HG03575 (cell line): ENCODE results near the gene KLHL17.
"Not testable (repeated sequence)": the region's sequence is repeated elsewhere in the genome, so short reads cannot be mapped to it uniquely, and the experiment has no call there.

Source experiments
- ATAC-seq: cut with Tn5 transposase; IDR thresholded peaks from one replicate; pipeline ENCODE4 v1.9.1; 2021; ENCODE audit not compliant: unreplicated experiment, insufficient number of reproducible peaks, low FRiP score; ENCODE audit errors: extremely low read depth

KLHL17 gene

GRCh38 chr1:992362-992761 lies 32.0 kb downstream of the KLHL17 start:
- ATAC-seq, result no peak

- no peak for ATAC-seq
These were observed 33.1 kb downstream of the KLHL17 start for GRCh38 chr1:993379-993995.

GRCh38 chr1:994546-994945 lies 34.2 kb downstream of the KLHL17 start:
- not testable (repeated sequence) for ATAC-seq

GRCh38 chr1:995665-996633 lies 35.6 kb downstream of the KLHL17 start:
- ATAC-seq, result no peak

- no peak for ATAC-seq
These were observed 36.7 kb downstream of the KLHL17 start for GRCh38 chr1:996851-997712.

- ATAC-seq, result no peak
These were observed 37.3 kb downstream of the KLHL17 start for GRCh38 chr1:997713-997992.

GRCh38 chr1:997993-998744 lies 37.8 kb downstream of the KLHL17 start:
- ATAC-seq, result no peak

- no peak for ATAC-seq
These were observed 38.3 kb downstream of the KLHL17 start for GRCh38 chr1:998745-998994.

- ATAC-seq, result no peak
These were observed 38.8 kb downstream of the KLHL17 start for GRCh38 chr1:998995-999724.

GRCh38 chr1:999725-1000356 lies 39.5 kb downstream of the KLHL17 start, which contains the start of gene HES4:
Gene HES4 (minus strand): TSS chr1:1000097. CDS start chr1:999973, 124 bp downstream.
- ATAC-seq, result no peak

GRCh38 chr1:1000357-1001056 lies 40.1 kb downstream of the KLHL17 start:
- no peak for ATAC-seq

GRCh38 chr1:1001057-1001783 lies 40.8 kb downstream of the KLHL17 start:
- ATAC-seq, result no peak

- ATAC-seq, result no peak
These were observed 43.4 kb downstream of the KLHL17 start for GRCh38 chr1:1003618-1004419.

GRCh38 chr1:1004420-1004779 lies 44.0 kb downstream of the KLHL17 start:
- ATAC-seq, result no peak

GRCh38 chr1:1004780-1005697 lies 44.7 kb downstream of the KLHL17 start:
- no peak for ATAC-seq
